Nephron progenitor cell (in vitro differentiated cells): ENCODE data around the gene OLFML1.

Experiments
- DNase-seq: peaks from one replicate; pipeline ENCODE4 v3.0.0; 2021
- H3K27ac Mint-ChIP-seq: 2 replicates; pipeline ENCODE4 v1.8.0; 2021; ENCODE audit warnings: mild to moderate bottlenecking, moderate library complexity, mixed read lengths
- H3K27me3 Mint-ChIP-seq: 2 replicates; pipeline ENCODE4 v1.8.0; 2021; ENCODE audit warnings: mild to moderate bottlenecking, low read depth, mixed read lengths; ENCODE audit not compliant: poor library complexity
- H3K36me3 Mint-ChIP-seq: 2 replicates; pipeline ENCODE4 v1.8.0; 2021; ENCODE audit warnings: low read depth, mixed read lengths
- H3K4me1 Mint-ChIP-seq: 2 replicates; pipeline ENCODE4 v1.8.0; 2021; ENCODE audit warnings: mixed read lengths
- H3K4me3 Mint-ChIP-seq: 2 replicates; pipeline ENCODE4 v1.8.0; 2021; ENCODE audit warnings: mild to moderate bottlenecking, moderate library complexity, mixed read lengths
- H3K9me3 Mint-ChIP-seq: 2 replicates; pipeline ENCODE4 v1.8.0; 2021; ENCODE audit warnings: mild to moderate bottlenecking, moderate library complexity, mixed read lengths
- CTCF ChIP-seq: fragments of 200-600 bp; sonication (generic); IDR thresholded peaks from 2 replicates; pipeline ENCODE4 v1.5.0; 2021; ENCODE audit warnings: antibody characterized with exemption

The OLFML1 gene

GRCh38 chr11:7524462-7525235 is 39.3 kb downstream of the OLFML1 start:
- Mint-ChIP-seq H3K27me3 (peaks cover 9% of the 10 kb centered on the region), H3K27ac (no peak overlapping the region), H3K36me3 (no peaks in the 10 kb centered on the region), H3K4me1 (peaks cover 13% of the 10 kb centered on the region), H3K4me3 (no peak overlapping the region), H3K9me3 (no peaks in the 10 kb centered on the region)
- TF ChIP-seq CTCF, result no peak
- no peak for DNase-seq

- Mint-ChIP-seq H3K4me3 (no peak overlapping the region), H3K9me3 (no peaks in the 10 kb centered on the region), H3K27ac (no peak overlapping the region), H3K27me3 (peaks cover 9% of the 10 kb centered on the region), H3K4me1 (peaks cover 13% of the 10 kb centered on the region), H3K36me3 (no peaks in the 10 kb centered on the region)
- TF ChIP-seq CTCF, result no peak
- no peak for DNase-seq
These were observed 40.1 kb downstream of the OLFML1 start for GRCh38 chr11:7525424-7525823.

- peaks cover 13% of the 10 kb centered on the region for H3K27me3 Mint-ChIP-seq
These were observed 41.7 kb downstream of the OLFML1 start for GRCh38 chr11:7527029-7527428.

GRCh38 chr11:7528514-7529049 is 43.3 kb downstream of the OLFML1 start:
- Mint-ChIP-seq H3K4me3 (no peak overlapping the region), H3K9me3 (no peaks in the 10 kb centered on the region), H3K36me3 (no peaks in the 10 kb centered on the region), H3K27me3 (peaks cover 13% of the 10 kb centered on the region), H3K27ac (no peak overlapping the region), H3K4me1 (peaks cover 15% of the 10 kb centered on the region)
- no peak for TF ChIP-seq CTCF
- no peak for DNase-seq

More at GRCh38 chr11:7527029-7527428, 41.7 kb downstream of the OLFML1 start:
- no peak for DNase-seq
- H3K27ac Mint-ChIP-seq, result no peak overlapping the region
- H3K4me1 Mint-ChIP-seq, result peaks cover 13% of the 10 kb centered on the region
- no peaks in the 10 kb centered on the region for H3K36me3 Mint-ChIP-seq
- TF ChIP-seq CTCF, result no peak
- no peak overlapping the region for H3K4me3 Mint-ChIP-seq
- no peaks in the 10 kb centered on the region for H3K9me3 Mint-ChIP-seq

DNA sequence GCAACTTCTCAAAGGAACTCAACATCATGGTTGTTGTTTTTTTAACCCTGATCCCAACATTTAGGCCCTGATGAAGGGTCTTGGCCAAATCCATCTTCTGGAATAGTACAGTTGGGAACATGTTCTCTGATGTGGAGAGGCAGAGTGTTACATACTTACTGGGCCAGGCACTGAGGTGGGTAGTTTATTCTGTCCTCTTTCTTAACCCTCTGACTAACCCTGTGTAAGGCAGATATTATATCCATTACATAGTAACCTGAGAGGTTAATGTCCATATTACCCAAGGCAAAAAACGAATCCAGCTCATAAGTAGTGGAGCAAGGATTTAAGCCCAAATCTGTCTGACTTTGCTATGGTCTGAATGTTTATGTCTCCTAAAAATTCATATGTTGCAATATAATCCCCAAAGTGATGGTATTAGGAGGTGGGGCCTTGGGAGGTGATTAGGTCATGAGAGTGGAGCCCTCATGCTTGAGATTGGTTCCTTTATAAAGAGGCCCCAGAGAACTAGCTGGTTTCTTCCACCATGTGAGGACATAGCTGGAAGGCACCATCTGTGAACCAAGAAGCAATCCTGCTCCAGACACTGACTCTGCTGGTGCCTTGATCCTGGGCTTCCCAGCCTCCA is 44.8 kb downstream of the OLFML1 start:
- no peaks in the 10 kb centered on the region for H3K9me3 Mint-ChIP-seq
- no peak for DNase-seq
- no peak for TF ChIP-seq CTCF
- H3K4me1 Mint-ChIP-seq, result peaks cover 6% of the 10 kb centered on the region
- no peak overlapping the region for H3K4me3 Mint-ChIP-seq
- H3K27me3 Mint-ChIP-seq, result peaks cover 24% of the 10 kb centered on the region
- no peaks in the 10 kb centered on the region for H3K36me3 Mint-ChIP-seq
- no peak overlapping the region for H3K27ac Mint-ChIP-seq
